Measurements from ENCODE around the gene FFAR3.

DNA sequence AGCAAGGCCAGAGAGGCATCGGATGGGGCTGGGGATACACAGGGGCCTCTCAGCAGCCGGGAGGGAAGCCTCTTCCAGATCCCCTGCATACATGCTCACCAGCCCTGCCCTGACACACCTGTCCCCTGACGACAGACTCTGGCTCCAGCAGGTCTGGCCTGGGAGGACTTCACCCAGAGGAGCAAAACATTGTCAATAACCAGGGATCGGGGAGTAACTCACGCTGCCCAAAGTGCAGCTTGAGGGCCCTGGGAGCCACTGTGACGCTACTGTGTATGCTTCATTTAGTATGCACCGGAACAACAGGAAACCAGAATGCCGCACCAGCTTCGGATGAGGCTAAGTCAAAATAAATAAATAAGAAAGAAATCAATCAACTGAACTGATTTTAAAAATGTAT, 41.7 kb upstream of the FFAR3 start:
- TF ChIP-seq POLR2A (IDR thresholded peaks at IDR 0.05) (no peak), CTCF (IDR thresholded peaks at IDR 0.05) (no peak)
